Coronary artery (tissue), 2 donors: Measurements from ENCODE around the gene PSMG1.

ENCODE experiments used
- DNase-seq: peaks from one replicate; pipeline ENCODE4 v3.0.0-alpha.2; 2017; ENCODE audit warnings: low spot score
- H3K27ac ChIP-seq, 2 donors: fragments of 200-600 bp; sonication (generic); one replicate each; pipeline ENCODE4 v1.5.1; 2016 to 2019
- H3K4me3 ChIP-seq: fragments of 200-600 bp; sonication (generic); 2 replicates; pipeline ENCODE4 v1.5.1; 2016; ENCODE audit warnings: mild to moderate bottlenecking, moderate library complexity
- TF ChIP-seq, protein P1 (sequence below): fragments of 200-600 bp; sonication (generic); IDR thresholded peaks from one replicate; pipeline ENCODE4 v1.5.1; 2019; ENCODE audit warnings: antibody characterized with exemption

PSMG1 gene

DNA sequence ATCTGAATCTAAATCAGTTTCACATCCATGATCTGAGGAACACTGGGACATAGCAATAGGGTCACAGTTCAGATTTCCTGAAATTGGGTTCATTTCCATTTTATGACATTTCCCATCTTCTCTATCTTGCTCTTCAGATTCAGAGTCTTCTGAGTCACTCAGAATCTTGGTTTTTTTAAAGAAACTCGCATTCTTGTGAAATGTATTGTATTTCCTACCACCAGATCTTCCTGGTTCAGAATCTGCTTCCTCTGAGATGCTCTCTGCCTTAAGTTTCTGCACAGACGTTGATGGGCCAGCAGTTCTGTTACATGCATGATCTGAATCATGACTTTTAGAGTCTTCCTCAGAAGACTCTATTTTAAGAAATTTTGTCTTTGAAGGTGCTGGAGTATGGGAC is 15.5 kb upstream of the PSMG1 start:
- Histone ChIP-seq H3K4me3 (no peak overlapping the region), H3K27ac (no peak overlapping the region)
- TF ChIP-seq, protein P1, sequence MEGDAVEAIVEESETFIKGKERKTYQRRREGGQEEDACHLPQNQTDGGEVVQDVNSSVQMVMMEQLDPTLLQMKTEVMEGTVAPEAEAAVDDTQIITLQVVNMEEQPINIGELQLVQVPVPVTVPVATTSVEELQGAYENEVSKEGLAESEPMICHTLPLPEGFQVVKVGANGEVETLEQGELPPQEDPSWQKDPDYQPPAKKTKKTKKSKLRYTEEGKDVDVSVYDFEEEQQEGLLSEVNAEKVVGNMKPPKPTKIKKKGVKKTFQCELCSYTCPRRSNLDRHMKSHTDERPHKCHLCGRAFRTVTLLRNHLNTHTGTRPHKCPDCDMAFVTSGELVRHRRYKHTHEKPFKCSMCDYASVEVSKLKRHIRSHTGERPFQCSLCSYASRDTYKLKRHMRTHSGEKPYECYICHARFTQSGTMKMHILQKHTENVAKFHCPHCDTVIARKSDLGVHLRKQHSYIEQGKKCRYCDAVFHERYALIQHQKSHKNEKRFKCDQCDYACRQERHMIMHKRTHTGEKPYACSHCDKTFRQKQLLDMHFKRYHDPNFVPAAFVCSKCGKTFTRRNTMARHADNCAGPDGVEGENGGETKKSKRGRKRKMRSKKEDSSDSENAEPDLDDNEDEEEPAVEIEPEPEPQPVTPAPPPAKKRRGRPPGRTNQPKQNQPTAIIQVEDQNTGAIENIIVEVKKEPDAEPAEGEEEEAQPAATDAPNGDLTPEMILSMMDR: no peak
- no peak for DNase-seq

DNA sequence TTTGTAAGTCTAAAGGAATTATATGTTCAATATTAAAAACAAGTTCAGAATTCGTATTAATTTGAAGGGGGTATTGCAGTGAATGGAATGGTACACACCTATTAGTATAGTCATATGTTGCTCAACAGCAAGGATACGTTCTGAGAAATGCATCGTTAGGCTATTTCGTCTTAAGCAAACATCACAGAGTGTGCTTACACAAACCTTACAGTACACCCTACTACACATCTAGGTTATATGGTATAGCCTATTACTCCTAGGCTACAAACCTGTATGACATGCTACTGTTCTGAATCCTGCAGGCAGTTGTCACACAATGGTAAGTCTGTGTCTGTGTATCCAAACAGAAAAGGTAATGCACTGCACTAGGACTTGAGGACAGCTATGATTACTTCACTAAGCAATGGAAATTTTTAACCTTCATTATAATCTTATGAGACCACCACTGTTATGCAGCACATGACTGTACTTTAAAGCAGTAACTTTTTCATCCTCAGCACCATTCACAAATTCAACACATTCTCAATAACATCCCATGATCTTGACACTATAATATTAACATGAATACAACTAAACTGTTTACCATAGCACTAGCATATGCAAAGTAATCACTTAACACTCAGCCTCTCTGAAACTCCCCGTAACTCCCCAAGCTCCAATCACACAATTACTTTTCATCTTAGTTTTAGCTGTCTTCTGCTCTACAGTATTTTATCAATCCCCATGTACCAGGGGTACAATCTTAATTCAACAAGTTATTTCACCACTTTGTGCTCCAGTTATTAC is 14.4 kb upstream of the PSMG1 start:
- H3K27ac ChIP-seq: no peak overlapping the region
- no peak for DNase-seq

DNA sequence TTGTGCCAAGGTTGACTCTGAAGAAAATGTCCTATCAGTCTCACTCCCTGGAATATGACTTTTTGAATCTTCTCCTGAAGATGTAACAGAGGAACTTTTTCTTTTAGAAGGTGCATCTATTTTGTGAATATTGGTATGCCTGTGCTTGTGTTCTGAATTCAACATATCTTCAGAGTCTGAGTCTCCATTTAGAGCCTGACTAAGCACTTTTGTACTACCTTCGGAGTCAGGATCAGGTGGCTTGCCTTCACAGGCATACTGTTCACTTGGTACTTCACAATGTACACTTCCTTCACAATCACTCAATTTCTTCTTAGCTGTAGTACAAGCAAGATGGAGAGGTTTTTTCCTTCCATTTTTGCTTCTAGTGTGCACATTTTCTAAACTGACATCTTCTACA is 13.6 kb upstream of the PSMG1 start:
- TF ChIP-seq, protein P1: no peak
- Histone ChIP-seq H3K27ac (no peak overlapping the region), H3K4me3 (no peak overlapping the region)
- DNase-seq: no peak

More for the DNA sequence above, 14.4 kb upstream of the PSMG1 start:
- no peak overlapping the region for H3K4me3 ChIP-seq
- TF ChIP-seq, protein P1: no peak

DNA sequence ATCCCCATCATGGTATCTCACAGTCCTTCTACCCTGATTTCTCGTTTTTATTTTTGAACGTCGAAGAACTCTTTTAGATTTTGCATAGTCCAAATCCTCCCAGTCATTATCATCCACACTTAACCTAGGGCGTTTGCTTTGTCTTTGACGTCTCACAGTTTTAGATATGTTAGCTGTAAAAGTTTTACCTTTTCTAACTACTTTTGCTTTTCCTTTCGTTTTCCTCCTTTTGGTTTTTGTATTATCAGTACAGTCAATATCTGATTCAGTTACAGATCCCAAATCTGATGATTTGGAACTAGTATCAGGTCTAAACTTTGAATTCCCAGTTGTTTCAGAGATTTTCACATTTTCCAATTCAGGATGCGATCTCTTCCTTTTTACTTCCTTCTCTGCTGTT is 13.1 kb upstream of the PSMG1 start:
- TF ChIP-seq, protein P1: no peak
- DNase-seq: no peak
- no peak overlapping the region for H3K27ac ChIP-seq
- no peak overlapping the region for H3K4me3 ChIP-seq

DNA sequence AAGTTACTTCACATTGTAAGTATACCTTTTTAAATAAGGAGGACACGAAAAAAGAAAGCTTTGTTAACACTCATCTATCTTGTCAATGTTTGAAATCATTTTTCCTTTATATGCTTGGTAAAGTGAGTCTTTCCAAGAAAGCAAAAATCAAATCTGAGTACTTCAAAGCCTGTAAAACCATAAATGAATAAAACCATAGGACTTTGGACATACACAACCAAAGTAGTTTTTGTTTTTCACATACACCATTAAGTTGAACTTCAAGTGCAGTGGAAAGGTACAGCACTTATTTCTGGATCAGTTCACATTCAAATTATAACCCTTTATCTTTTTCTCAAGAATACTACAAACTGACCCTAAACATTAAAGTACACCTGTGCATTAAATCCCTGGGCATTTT is 10.1 kb upstream of the PSMG1 start:
- no peak overlapping the region for H3K4me3 ChIP-seq
- TF ChIP-seq, protein P1: no peak
- DNase-seq: no peak
- H3K27ac ChIP-seq: no peak overlapping the region

DNA sequence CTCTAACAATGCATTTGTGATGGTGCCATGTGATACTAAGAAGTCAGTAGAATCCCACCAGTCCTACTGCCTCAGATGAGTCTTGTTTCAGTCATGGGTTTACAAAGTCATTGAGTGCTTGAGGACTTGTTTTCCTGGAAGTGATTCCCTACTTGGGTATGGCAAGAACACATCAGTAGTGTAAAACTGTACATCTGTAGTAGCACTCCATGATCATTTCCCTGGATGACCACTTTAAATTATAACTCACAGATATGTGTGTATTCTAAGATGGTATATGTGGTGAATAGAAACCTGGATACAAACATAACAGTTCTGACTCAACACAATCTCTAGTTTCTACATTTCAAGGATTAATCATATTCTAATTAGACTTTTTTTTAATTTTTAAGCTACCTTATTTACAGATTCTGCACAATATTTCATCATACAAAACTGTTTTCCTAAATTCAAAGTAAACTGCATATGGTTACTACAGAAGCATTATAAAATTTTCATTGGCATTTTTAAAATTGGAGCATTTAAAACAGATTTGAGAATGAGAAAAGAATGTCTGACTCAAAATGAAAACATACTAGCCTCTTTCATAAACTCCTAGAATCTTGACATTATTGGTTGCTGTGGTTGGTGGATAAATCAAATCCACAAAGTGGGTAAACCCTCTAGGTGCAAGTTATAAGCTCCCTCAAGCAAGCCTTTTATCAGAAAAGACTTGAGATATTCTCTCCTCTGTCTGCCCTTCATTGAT is 6.8 kb upstream of the PSMG1 start:
- no peak overlapping the region for H3K27ac ChIP-seq
- H3K4me3 ChIP-seq: no peak overlapping the region
- TF ChIP-seq, protein P1: no peak
- no peak for DNase-seq
